GM19468 (cell line): ENCODE results near the gene NEO1.
"Not testable (repeated sequence)": the region's sequence is repeated elsewhere in the genome, so short reads cannot be mapped to it uniquely, and the experiment has no call there.

Experiments
- ATAC-seq: cut with Tn5 transposase; IDR thresholded peaks from one replicate; pipeline ENCODE4 v1.9.1; 2021; ENCODE audit warnings: mild to moderate bottlenecking, moderate library complexity, moderate number of reproducible peaks; ENCODE audit not compliant: unreplicated experiment; ENCODE audit errors: extremely low read depth

NEO1 gene

GRCh38 chr15:73175382-73175781 lies 123.1 kb downstream of the NEO1 start:
- ATAC-seq, result no peak

- no peak for ATAC-seq
These were observed 124.3 kb downstream of the NEO1 start for GRCh38 chr15:73176598-73176997.

- no peak for ATAC-seq
These were observed 130.8 kb downstream of the NEO1 start for GRCh38 chr15:73183071-73183470.

GRCh38 chr15:73190189-73190601 lies 137.9 kb downstream of the NEO1 start:
- no peak for ATAC-seq

- ATAC-seq, result no peak
These were observed 142.9 kb downstream of the NEO1 start for GRCh38 chr15:73195166-73195565.

- ATAC-seq, result no peak
These were observed 143.8 kb downstream of the NEO1 start for GRCh38 chr15:73196113-73196512.

- ATAC-seq, result no peak
These were observed 148.1 kb downstream of the NEO1 start for GRCh38 chr15:73200339-73200738.

GRCh38 chr15:73210630-73211029 lies 158.4 kb downstream of the NEO1 start:
- no peak for ATAC-seq

- ATAC-seq, result no peak
These were observed 160.2 kb downstream of the NEO1 start for GRCh38 chr15:73212424-73212823.

- ATAC-seq, result not testable (repeated sequence)
These were observed 169.2 kb downstream of the NEO1 start for GRCh38 chr15:73221450-73221849.

GRCh38 chr15:73225358-73226015 lies 173.2 kb downstream of the NEO1 start:
- ATAC-seq, result no peak

- no peak for ATAC-seq
These were observed 174.0 kb downstream of the NEO1 start for GRCh38 chr15:73226093-73226814.

- no peak for ATAC-seq
These were observed 175.3 kb downstream of the NEO1 start for GRCh38 chr15:73227433-73228056.

GRCh38 chr15:73228128-73228646 lies 175.9 kb downstream of the NEO1 start:
- ATAC-seq, result no peak

- ATAC-seq, result no peak
These were observed 179.6 kb downstream of the NEO1 start for GRCh38 chr15:73231661-73232419.

- ATAC-seq, result no peak
These were observed 180.5 kb downstream of the NEO1 start for GRCh38 chr15:73232776-73233175.

- ATAC-seq, result no peak
These were observed 181.4 kb downstream of the NEO1 start for GRCh38 chr15:73233623-73234022.

GRCh38 chr15:73237910-73238309 lies 185.6 kb downstream of the NEO1 start:
- ATAC-seq, result no peak

- no peak for ATAC-seq
These were observed 187.4 kb downstream of the NEO1 start for GRCh38 chr15:73239564-73240215.
